CD4-positive, alpha-beta T cell treated with Interleukin-17A for 4 hours (primary cell): ENCODE data around the gene WDR48.
"Not testable (repeated sequence)": the region's sequence is repeated elsewhere in the genome, so short reads cannot be mapped to it uniquely, and the experiment has no call there.

ENCODE experiments used
- DNase-seq: peaks from one replicate; pipeline ENCODE4 v3.0.0-alpha.2; 2020; ENCODE audit warnings: mixed read lengths

WDR48 gene

GRCh38 chr3:39051649-39052561 is at the start of gene WDR48, which contains the start of gene SCN11A:
TSS of gene WDR48 (plus strand) at chr3:39052016. CDS start at chr3:39052026, 10 bp downstream.
TSS of gene SCN11A (minus strand) at chr3:39051944. CDS start at chr3:38950362, 101,582 bp downstream.
- DNase-seq = peak; percentile 94

- DNase-seq = no peak
Measured at GRCh38 chr3:39005295-39005694, 46.5 kb upstream of the WDR48 start.

GRCh38 chr3:39011191-39011736 is 40.6 kb upstream of the WDR48 start:
- DNase-seq = no peak

GRCh38 chr3:39013289-39013688 is 38.5 kb upstream of the WDR48 start:
- DNase-seq = no peak

- no peak for DNase-seq
Measured at GRCh38 chr3:39013921-39014509, 37.8 kb upstream of the WDR48 start.

- DNase-seq = no peak
Measured at GRCh38 chr3:39015418-39015817, 36.4 kb upstream of the WDR48 start.

GRCh38 chr3:39019299-39019698 is 32.5 kb upstream of the WDR48 start:
- no peak for DNase-seq

GRCh38 chr3:39021029-39021428 is 30.8 kb upstream of the WDR48 start:
- no peak for DNase-seq

- DNase-seq = no peak
Measured at GRCh38 chr3:39021465-39022285, 30.1 kb upstream of the WDR48 start.

- no peak for DNase-seq
Measured at GRCh38 chr3:39022286-39022630, 29.6 kb upstream of the WDR48 start.

GRCh38 chr3:39024497-39024896 is 27.3 kb upstream of the WDR48 start:
- no peak for DNase-seq

GRCh38 chr3:39025222-39025970 is 26.4 kb upstream of the WDR48 start:
- no peak for DNase-seq

GRCh38 chr3:39028546-39028945 is 23.3 kb upstream of the WDR48 start:
- no peak for DNase-seq

GRCh38 chr3:39029556-39029955 is 22.3 kb upstream of the WDR48 start:
- DNase-seq = no peak

GRCh38 chr3:39038165-39038564 is 13.7 kb upstream of the WDR48 start:
- DNase-seq = no peak

- no peak for DNase-seq
Measured at GRCh38 chr3:39050029-39050428, 1.8 kb upstream of the WDR48 start.

GRCh38 chr3:39052583-39052982 is 767 bp downstream of the WDR48 start:
- DNase-seq = no peak

- no peak for DNase-seq
Measured at GRCh38 chr3:39053696-39054095, 1.9 kb downstream of the WDR48 start.

GRCh38 chr3:39056151-39056550 is 4.3 kb downstream of the WDR48 start:
- DNase-seq = no peak

- not testable (repeated sequence) for DNase-seq
Measured at GRCh38 chr3:39061228-39061627, 9.4 kb downstream of the WDR48 start.

GRCh38 chr3:39062180-39062579 is 10.4 kb downstream of the WDR48 start:
- DNase-seq = no peak

- no peak for DNase-seq
Measured at GRCh38 chr3:39063143-39063542, 11.3 kb downstream of the WDR48 start.
